ENCODE measurements around the gene RPS3A. TPM values are rescaled to one million over a fixed set of nuclear protein-coding genes. Genes with fewer than 3 reads are reported as not detected.

The RPS3A gene
- total RNA-seq, 1 experiment from 2014 or later = 2,661 TPM

- H3K27ac Mint-ChIP-seq (ENCODE audit: low read depth, unreplicated experiment) = no peak overlapping the region
- H3K36me3 Mint-ChIP-seq (ENCODE audit: insufficient read depth, unreplicated experiment) = peaks cover 11% of the 10 kb centered on the region
- no peaks in the 10 kb centered on the region for H3K27me3 Mint-ChIP-seq (ENCODE audit: insufficient read depth, unreplicated experiment)
- no peak for DNase-seq (ENCODE audit: unreplicated experiment)
- ChIA-PET POLR2A (no interaction called here), CTCF (no interaction called here)
- TF ChIP-seq, protein P1, sequence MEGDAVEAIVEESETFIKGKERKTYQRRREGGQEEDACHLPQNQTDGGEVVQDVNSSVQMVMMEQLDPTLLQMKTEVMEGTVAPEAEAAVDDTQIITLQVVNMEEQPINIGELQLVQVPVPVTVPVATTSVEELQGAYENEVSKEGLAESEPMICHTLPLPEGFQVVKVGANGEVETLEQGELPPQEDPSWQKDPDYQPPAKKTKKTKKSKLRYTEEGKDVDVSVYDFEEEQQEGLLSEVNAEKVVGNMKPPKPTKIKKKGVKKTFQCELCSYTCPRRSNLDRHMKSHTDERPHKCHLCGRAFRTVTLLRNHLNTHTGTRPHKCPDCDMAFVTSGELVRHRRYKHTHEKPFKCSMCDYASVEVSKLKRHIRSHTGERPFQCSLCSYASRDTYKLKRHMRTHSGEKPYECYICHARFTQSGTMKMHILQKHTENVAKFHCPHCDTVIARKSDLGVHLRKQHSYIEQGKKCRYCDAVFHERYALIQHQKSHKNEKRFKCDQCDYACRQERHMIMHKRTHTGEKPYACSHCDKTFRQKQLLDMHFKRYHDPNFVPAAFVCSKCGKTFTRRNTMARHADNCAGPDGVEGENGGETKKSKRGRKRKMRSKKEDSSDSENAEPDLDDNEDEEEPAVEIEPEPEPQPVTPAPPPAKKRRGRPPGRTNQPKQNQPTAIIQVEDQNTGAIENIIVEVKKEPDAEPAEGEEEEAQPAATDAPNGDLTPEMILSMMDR (IDR thresholded peaks at IDR 0.05; ENCODE audit: unreplicated experiment) = no peak
- intact Hi-C loops (cut with micrococcal nuclease) = no loop called here
- no peak overlapping the region for H3K4me3 Mint-ChIP-seq (ENCODE audit: unreplicated experiment)
- BruUV-seq (replicated peaks) = no TSS peak
- no peaks in the 10 kb centered on the region for H3K9me3 Mint-ChIP-seq (ENCODE audit: unreplicated experiment)
- H3K4me1 Mint-ChIP-seq (ENCODE audit: insufficient read depth, unreplicated experiment) = no peaks in the 10 kb centered on the region
Observed at GRCh38 chr4:151095142-151095541, 4.3 kb upstream of the RPS3A start.

DNA sequence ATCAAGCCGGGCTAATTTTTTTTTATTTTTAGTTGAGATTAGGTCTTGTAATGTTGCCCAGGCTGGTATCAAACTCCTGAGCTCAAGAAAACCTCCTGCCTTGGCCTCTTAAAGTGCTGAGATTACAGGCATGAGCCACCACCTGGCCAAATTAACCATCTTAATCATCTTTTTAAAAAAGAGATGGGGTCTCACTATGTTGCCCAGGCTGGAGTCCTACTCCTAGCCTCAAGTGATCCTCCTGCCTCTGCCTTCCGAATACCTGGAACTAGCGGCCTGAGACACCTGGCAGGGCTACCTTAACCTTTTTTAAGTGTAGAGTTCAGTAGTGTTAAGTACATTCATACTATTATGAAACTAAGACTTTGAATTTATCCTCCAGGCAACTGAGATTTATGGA is 1.7 kb upstream of the RPS3A start:
- ChIA-PET POLR2A (interaction anchor here (0.7 to 6.5 kb wide), 3 partner anchors 83 to 514 kb away, joined by 3 to 84 read pairs (median 3); partner anchors contain the start of gene LRBA), CTCF (interaction anchor here (0.6 to 0.7 kb wide), 2 partner anchors 81 to 431 kb away, joined by 3 read pairs; no protein-coding TSS in a partner anchor)
- DNase-seq (ENCODE audit: unreplicated experiment) = no peak
- TF ChIP-seq, protein P1 (IDR thresholded peaks at IDR 0.05; ENCODE audit: unreplicated experiment) = no peak
- Mint-ChIP-seq H3K36me3 (ENCODE audit: insufficient read depth, unreplicated experiment) (peaks cover 37% of the 10 kb centered on the region), H3K4me3 (ENCODE audit: unreplicated experiment) (no peak overlapping the region), H3K9me3 (ENCODE audit: unreplicated experiment) (no peaks in the 10 kb centered on the region), H3K27me3 (ENCODE audit: insufficient read depth, unreplicated experiment) (no peaks in the 10 kb centered on the region), H3K4me1 (ENCODE audit: insufficient read depth, unreplicated experiment) (peaks cover 10% of the 10 kb centered on the region), H3K27ac (ENCODE audit: low read depth, unreplicated experiment) (no peak overlapping the region)
- intact Hi-C loops (cut with micrococcal nuclease) = no loop called here
- BruUV-seq (replicated peaks) = no TSS peak

GRCh38 chr4:151098979-151099228 is 524 bp upstream of the RPS3A start:
- intact Hi-C loops (cut with micrococcal nuclease) = loop anchor here (1.0 kb wide), 1 partner anchor 84 kb away; the partner anchor contains the start of gene LRBA
- no peaks in the 10 kb centered on the region for H3K27me3 Mint-ChIP-seq (ENCODE audit: insufficient read depth, unreplicated experiment)
- peaks cover 48% of the 10 kb centered on the region for H3K36me3 Mint-ChIP-seq (ENCODE audit: insufficient read depth, unreplicated experiment)
- H3K4me1 Mint-ChIP-seq (ENCODE audit: insufficient read depth, unreplicated experiment) = peaks cover 10% of the 10 kb centered on the region
- H3K9me3 Mint-ChIP-seq (ENCODE audit: unreplicated experiment) = no peaks in the 10 kb centered on the region
- TSS peak; percentile 84 for BruUV-seq (replicated peaks)
- DNase-seq (ENCODE audit: unreplicated experiment) = no peak
- ChIA-PET CTCF (interaction anchor here (0.6 to 1.6 kb wide), 8 partner anchors 13 to 1101 kb away, joined by 3 to 4 read pairs (median 3); no protein-coding TSS in a partner anchor), POLR2A (interaction anchor here (0.6 to 7.3 kb wide), 10 partner anchors 8 to 231 kb away, joined by 3 to 84 read pairs (median 3); partner anchors contain the start of genes LRBA and SH3D19)
- H3K27ac Mint-ChIP-seq (ENCODE audit: low read depth, unreplicated experiment) = peak overlapping the region; percentile 100
- H3K4me3 Mint-ChIP-seq (ENCODE audit: unreplicated experiment) = peak overlapping the region; percentile 91
- TF ChIP-seq, protein P1 (IDR thresholded peaks at IDR 0.05; ENCODE audit: unreplicated experiment) = no peak

GRCh38 chr4:151099976-151100417 is 569 bp downstream of the RPS3A start:
- peak; percentile 29 for DNase-seq (ENCODE audit: unreplicated experiment)
- H3K27ac Mint-ChIP-seq (ENCODE audit: low read depth, unreplicated experiment) = peak overlapping the region; percentile 100
- POLR2A ChIA-PET = interaction anchor here (0.6 to 7.3 kb wide), 19 partner anchors 8 to 1679 kb away, joined by 3 to 84 read pairs (median 5); partner anchors contain the start of genes ARFIP1, FHIP1A, LRBA and SH3D19
- BruUV-seq (replicated peaks) = TSS peak; percentile 54
- intact Hi-C loops (cut with micrococcal nuclease) = loop anchor here (1.0 kb wide), 1 partner anchor 85 kb away; the partner anchor contains the start of gene LRBA
- H3K36me3 Mint-ChIP-seq (ENCODE audit: insufficient read depth, unreplicated experiment) = peaks cover 59% of the 10 kb centered on the region
- CTCF ChIA-PET = interaction anchor here (0.6 to 1.8 kb wide), 7 partner anchors 18 to 1869 kb away, joined by 3 to 7 read pairs (median 3); no protein-coding TSS in a partner anchor
- peaks cover 10% of the 10 kb centered on the region for H3K4me1 Mint-ChIP-seq (ENCODE audit: insufficient read depth, unreplicated experiment)
- TF ChIP-seq, protein P1 (IDR thresholded peaks at IDR 0.05; ENCODE audit: unreplicated experiment) = no peak
- peak overlapping the region; percentile 91 for H3K4me3 Mint-ChIP-seq (ENCODE audit: unreplicated experiment)
- H3K27me3 Mint-ChIP-seq (ENCODE audit: insufficient read depth, unreplicated experiment) = no peaks in the 10 kb centered on the region
- H3K9me3 Mint-ChIP-seq (ENCODE audit: unreplicated experiment) = no peaks in the 10 kb centered on the region

Data from MCF 10A (cell line).